22Rv1 (cell line): ENCODE measurements around the gene CDCA8.

Experiments
- H3K27ac ChIP-seq: fragments of 450-650 bp; 2 replicates; pipeline ENCODE4 v1.5.1; 2017
- CTCF ChIP-seq: fragments of 450-650 bp; IDR thresholded peaks from 2 replicates; pipeline ENCODE4 v1.5.1; 2017; ENCODE audit warnings: mild to moderate bottlenecking
- ZFX ChIP-seq: fragments of 450-650 bp; IDR thresholded peaks from 2 replicates; pipeline ENCODE4 v1.6.1; 2017; ENCODE audit warnings: antibody characterized with exemption, borderline replicate concordance

Gene CDCA8

GRCh38 chr1:37720231-37721130, 28.2 kb downstream of the CDCA8 start:
- H3K27ac ChIP-seq: no peak overlapping the region
- no peak for TF ChIP-seq CTCF
- no peak for TF ChIP-seq ZFX

GRCh38 chr1:37721565-37721964, 29.2 kb downstream of the CDCA8 start:
- TF ChIP-seq ZFX (no peak), CTCF (no peak)
- no peak overlapping the region for H3K27ac ChIP-seq

DNA sequence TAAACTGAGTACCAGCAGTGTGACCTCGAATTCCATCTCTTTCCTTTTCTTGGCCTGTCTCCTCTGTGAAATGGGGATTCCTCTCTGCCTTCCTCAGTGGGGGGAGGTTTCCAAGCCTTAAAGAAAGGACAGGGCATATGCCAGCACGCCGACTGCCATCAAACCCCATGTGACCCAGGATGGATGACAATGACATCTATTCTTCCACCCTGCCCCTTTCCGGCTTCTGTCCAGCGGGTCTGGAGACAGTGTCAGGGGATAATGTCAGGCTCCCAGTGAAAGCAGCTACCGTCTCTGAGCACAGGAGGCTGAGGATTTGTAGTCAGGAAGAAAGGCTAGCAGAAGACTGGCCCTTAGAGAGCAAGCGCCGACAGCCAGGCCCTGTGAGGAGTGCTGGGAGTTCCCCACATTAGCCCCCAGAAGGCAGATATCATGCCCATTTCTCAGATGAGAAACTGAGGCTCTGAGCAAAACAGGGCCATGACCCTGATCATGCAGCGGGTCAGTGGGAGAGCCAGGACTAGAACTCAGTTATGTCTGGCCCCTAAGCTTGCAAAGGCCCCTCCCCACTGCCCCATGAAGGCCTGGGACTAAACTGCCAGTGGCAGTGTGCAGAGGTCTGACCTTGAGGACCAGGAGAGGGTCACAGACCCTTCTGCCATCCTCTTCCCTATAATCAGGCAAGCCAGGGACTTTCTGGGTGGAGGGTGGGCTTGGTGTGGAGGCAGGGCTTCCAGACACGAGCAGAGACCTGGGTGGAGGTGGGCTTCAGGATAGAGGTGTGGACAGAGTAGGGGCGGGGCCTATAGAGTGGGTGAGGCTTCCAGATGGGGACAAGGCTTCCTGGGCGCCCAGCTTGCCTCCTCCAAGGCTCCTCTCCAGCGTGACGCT, 30.1 kb downstream of the CDCA8 start:
- no peak overlapping the region for H3K27ac ChIP-seq
- TF ChIP-seq CTCF (no peak), ZFX (no peak)

DNA sequence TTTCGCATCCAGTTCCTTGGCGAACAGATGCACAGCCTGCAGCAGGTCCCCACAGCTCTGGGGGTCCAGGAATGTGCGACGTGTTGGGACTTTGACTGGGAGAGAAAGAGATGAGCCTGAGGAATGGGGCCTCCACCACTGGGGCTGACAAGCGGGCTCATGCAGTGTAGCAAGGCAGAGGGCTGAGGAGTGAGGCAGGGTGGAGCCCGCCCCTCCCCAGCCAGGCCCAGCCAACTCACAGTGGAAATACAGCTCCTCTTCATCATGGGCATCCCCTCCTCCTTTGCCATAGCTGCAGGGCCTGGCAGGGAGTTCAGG, 30.7 kb downstream of the CDCA8 start:
- H3K27ac ChIP-seq: no peak overlapping the region
- TF ChIP-seq ZFX: no peak
- no peak for TF ChIP-seq CTCF

DNA sequence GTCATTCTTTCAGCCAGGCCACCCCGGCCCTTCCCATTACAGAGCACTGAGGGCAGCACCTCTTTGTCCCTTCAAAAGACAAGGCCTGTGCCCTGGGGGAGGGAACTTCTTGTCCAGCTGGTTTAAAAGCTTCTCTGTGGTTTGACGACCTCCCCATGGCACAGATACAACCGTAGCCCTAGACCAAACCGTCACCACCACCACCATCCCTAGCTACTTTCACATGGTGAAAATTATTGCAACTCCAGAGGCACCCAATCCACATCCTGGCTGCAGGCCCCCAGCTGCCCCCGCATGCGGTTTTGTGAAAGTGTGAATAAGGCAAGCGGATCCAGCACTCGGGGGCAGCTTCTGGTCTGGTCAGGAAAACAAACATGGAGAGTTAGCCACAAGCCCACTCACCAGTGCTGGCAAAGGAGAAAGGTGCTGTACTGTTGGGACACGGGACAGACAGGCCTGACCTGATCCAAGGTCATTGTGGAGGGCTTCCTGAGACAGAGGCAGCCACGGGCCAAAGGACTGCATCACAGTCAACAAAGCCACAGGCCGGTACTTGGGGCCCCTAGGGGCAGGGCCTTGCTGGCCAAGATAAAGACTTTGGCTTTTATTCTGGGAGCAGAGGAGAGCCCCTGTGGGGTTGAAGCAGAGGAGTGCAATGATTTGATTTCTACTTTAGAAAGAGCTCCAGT, 31.2 kb downstream of the CDCA8 start:
- TF ChIP-seq ZFX (no peak), CTCF (no peak)
- H3K27ac ChIP-seq: no peak overlapping the region

GRCh38 chr1:37724575-37724974, 32.3 kb downstream of the CDCA8 start:
- H3K27ac ChIP-seq: no peak overlapping the region
- TF ChIP-seq CTCF: no peak
- TF ChIP-seq ZFX: no peak
